NB4 (cell line): ENCODE measurements around the gene ART1.

Experiments
- MAX ChIP-seq: IDR thresholded peaks from 2 replicates; pipeline ENCODE4 v1.6.1; 2011; ENCODE audit warnings: low read depth, low read length
- MYC ChIP-seq: IDR thresholded peaks from 2 replicates; pipeline ENCODE4 v1.6.1; 2011; ENCODE audit warnings: low read depth, low read length
- POLR2A ChIP-seq: IDR thresholded peaks from 2 replicates; pipeline ENCODE4 v1.6.1; 2011; ENCODE audit warnings: mild to moderate bottlenecking; ENCODE audit not compliant: insufficient read length; ENCODE audit errors: extremely low read depth
- TF ChIP-seq, protein P1 (sequence below): IDR thresholded peaks from one replicate; pipeline ENCODE4 v1.5.1; 2012; ENCODE audit warnings: low read depth, low read length

GRCh38 chr11:3671334-3672254 is 26.7 kb downstream of the ART1 start, which contains the start of gene CHRNA10:
- no peak for TF ChIP-seq POLR2A
- TF ChIP-seq, protein P1, sequence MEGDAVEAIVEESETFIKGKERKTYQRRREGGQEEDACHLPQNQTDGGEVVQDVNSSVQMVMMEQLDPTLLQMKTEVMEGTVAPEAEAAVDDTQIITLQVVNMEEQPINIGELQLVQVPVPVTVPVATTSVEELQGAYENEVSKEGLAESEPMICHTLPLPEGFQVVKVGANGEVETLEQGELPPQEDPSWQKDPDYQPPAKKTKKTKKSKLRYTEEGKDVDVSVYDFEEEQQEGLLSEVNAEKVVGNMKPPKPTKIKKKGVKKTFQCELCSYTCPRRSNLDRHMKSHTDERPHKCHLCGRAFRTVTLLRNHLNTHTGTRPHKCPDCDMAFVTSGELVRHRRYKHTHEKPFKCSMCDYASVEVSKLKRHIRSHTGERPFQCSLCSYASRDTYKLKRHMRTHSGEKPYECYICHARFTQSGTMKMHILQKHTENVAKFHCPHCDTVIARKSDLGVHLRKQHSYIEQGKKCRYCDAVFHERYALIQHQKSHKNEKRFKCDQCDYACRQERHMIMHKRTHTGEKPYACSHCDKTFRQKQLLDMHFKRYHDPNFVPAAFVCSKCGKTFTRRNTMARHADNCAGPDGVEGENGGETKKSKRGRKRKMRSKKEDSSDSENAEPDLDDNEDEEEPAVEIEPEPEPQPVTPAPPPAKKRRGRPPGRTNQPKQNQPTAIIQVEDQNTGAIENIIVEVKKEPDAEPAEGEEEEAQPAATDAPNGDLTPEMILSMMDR, result no peak
- no peak for TF ChIP-seq MYC
- no peak for TF ChIP-seq MAX
